GM19455 (cell line): ENCODE measurements around the gene PPHLN1.

Source experiments
- ATAC-seq: cut with Tn5 transposase; IDR thresholded peaks from one replicate; pipeline ENCODE4 v1.9.1; 2021; ENCODE audit not compliant: unreplicated experiment

PPHLN1 gene

DNA sequence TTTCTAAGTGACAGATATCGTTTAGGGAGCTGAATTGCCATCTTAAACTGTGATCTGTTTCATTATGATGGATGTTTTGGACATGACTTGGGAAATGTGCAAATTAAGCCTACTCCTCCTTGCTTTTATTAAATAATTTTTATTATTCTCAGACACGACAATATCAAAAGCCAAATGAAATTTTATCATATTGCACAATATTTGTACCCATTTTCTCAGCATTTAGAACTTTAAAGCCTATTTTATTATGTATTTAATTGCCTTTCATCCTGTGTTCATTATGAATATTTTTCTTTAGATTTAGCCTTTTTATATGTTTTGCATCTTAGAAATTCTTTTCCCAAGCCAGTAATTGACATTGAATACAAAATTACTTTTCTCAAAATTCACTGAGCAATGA is 102.9 kb downstream of the PPHLN1 start:
- no peak for ATAC-seq

DNA sequence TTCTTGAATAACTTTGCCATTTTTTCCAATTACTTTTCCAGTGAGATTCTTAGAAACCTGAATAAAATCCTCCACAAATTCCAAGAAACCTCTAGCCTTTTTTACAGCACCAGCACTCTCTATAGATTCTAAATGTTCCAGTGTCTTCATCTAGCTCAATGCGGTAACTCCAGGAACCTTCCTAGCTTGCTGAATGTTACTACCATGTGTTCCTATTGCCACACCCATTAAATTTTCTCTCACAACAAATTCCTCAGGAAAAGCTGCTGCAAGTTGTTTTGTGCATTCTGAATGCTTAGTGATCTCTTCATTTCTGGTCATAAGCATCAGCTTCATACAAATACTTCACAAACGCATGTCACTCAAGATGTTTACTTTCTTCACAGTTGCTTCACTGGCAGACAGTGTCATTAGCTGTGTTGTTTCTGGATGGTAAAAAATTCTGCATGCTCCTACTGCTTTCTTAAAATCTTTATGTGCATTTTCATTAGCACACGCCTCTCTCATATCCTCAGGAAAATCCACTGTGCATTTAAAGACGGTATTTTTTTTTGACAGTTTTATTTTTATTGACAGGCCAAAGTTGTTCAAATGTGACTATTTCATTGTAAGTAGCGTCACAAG is 106.7 kb downstream of the PPHLN1 start:
- ATAC-seq: no peak

DNA sequence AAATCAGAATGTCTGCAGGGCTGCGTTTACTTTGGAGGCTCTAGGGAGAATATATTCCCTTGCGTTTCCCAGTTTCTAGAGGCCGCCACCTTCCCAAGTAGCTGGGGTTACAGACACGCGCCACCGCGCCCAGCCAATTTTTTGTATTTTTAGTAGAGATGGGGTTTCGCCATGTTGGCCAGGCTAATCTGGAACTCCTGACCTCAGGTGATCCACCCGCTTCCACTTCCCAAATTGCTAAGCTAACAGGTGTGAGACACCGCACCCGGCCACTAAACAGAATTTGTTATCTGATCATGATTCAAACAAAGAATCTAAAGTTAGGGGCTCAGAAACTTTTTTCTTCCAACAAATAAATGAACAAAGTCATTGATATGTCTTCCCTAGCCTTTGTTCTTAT is 114.6 kb downstream of the PPHLN1 start:
- ATAC-seq: no peak

DNA sequence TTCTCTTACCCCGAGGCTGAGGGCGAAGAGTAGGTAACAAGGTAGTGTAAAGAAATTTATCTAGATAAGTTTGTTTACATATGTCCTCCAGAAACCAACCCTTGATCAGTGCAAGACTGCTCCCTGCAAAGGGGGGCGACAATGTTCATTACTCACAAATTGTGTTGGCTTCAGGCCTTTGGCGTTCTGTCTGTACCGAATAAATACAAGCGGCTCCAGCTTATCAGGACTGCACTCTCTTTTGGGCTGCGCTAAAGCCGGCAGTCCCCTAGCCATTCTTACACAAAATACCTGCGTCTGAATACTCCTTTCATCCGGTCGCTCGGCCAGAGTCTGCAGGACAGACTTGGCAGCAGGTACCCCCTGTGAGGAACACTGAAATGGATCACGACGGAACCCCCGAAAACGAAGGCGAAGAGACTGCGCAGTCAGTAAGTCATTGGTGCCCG is 116.4 kb downstream of the PPHLN1 start:
- no peak for ATAC-seq

DNA sequence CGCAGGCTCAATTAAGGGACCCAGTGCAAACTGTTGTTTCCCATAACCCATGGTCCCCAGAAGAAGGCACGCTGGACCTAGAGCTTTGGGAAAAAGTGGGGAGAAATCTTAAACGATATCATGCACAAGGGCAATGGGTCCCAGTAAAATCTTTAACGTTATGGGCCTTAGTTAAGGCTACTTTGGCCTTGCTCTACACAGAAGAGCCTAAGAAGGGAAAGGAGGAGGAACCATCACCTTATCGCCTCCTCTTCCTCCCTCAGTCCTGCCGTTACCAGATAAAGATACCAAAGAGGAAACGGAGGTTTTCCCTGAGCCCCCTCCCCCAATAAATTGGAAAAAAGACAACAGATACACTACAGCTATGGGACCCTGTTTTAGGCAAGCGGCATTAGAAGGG is 116.9 kb downstream of the PPHLN1 start:
- ATAC-seq: no peak

DNA sequence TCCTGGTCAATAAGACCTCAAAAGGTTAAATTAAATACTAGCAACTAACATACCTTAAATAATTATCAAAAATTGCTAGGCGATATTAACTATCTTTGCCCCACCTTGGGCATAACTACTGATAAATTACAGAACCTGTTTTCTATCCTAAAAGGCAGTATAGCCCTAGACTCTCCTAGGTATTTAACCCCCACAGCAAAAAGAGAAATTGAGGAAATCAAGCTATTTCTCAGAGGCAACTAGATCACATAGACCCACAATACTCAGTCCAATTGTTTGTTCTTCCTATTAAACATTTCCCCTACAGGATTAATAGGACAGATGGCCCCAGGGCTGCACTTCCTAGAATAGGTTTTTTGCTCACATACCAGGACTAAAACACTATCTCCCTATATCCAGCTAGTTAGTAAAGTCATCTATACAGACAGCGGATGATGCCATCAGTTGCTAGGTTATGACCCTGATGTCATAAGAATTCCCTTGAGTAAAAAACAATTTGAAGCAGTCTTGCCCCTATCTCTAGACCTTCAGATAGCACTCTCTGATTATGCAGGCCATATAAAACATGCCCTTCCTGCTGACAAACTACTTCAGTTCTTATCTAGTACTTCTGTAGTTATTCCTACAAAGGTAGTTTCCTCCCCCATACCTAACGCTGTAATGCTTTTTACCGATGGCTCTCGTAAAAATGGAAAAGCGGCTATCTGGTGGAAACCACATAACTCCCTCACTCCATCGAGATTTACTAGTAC is 118.4 kb downstream of the PPHLN1 start:
- ATAC-seq: no peak

DNA sequence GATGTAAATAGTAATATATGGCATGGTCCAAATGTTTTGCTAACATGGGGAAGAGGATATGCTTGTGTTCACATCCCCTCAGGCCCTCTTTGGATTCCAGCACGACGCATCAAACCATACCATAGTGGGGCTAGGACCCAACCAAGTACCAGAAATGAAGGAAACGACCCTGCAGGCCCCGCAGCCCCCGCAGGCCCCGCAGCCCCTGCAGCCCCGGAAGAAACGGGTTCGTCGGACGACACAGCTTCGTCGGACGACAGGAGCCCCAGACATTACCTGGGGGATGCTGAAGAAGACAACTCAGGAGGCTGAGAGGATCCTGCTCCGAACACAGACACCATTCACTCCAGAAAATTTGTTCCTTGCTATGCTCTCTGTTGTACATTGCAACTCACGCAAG is 119.9 kb downstream of the PPHLN1 start:
- no peak for ATAC-seq

DNA sequence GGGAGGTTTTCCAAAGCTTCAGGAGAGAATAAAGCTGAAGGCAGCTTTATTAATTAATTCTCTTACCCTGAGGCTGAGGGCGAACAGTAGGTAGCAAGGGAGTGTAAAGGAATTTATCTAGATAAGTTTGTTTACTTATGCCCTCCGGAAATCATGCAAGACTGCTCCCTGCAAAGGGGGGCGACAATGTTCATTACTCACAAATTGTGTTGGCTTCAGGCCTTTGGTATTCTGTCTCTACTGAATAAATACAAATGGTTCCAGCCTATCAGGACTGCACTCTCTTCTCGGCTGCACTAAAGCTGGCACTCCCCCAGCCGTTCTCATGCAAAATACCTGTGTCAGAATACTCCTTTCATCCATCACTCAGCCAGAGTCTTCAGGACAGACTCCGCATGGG is 120.8 kb downstream of the PPHLN1 start:
- ATAC-seq: no peak

DNA sequence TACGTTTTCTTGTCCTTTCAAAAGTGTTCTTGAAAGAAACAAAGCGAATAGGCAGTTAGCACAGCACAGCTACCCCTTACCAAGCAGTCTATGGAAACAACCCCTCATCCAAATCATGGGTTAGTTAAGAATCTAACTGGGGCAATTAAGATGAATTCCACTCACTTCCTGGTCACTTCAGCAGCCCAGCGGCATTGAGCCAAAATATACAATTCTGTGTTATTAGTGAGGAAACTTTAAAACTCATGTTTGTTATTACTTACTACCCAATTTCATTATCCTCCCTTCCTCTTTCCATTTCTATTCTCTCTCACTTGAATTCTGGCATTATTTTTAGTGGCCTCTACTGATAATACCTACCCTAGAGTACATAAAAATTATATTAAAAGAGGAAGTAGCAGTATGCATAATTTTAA is 121.4 kb downstream of the PPHLN1 start:
- ATAC-seq: no peak

DNA sequence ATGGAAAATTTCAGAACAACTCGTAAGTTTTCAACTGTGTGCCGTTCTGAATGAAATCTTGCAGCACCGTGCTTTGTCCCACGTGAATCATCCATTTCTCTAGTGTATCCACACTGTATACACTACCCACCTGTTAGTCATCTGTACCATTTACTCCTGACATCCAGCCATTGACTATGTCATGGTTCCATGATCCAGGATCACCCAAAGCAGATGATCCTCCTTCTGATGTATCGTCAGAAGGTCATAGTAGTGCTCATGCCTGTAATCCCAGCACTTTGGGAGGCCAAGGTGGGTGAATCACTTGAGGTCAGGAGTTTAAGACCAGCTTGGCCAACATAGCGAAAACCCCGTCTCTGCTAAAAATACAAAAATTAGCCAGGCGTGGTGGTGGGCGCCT is 122.9 kb downstream of the PPHLN1 start:
- no peak for ATAC-seq

DNA sequence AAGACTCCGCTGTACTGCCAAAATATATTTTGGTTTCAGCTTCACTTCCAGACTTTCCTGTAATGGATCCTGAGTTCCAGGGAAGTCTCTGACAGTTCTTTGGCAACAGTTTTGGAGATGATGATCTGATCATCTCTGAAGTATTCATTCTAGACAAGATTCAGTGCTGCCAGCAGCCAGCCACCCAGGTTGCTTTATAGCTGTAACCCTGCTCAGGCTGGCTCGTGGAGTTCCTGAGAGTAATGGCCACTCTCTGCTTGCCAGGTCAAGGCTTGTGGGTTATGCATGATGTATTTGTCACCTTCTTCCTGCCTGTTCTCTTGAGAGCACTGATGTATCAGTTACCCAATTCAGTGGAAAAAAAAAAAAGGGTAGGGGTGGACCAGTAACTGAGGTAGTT is 124.3 kb downstream of the PPHLN1 start:
- ATAC-seq: no peak

DNA sequence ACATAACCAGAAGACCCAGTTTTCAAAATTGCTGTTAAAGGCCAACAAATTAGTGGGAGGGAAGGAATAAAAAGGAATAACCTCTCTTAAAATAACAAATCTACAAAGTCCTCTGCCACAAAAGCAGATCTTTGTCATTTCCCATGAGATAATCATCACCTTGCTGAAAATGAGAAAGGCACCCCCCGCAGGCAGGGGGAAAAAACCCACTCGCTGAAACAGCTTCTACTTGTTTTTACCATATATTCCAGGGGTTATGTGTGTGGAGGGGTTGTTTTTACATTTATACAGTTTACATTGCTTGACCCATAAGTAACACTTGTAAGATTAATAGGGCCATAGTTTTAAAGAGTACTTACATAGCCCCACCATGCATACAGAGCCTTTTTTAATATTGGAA is 132.6 kb downstream of the PPHLN1 start:
- no peak for ATAC-seq

DNA sequence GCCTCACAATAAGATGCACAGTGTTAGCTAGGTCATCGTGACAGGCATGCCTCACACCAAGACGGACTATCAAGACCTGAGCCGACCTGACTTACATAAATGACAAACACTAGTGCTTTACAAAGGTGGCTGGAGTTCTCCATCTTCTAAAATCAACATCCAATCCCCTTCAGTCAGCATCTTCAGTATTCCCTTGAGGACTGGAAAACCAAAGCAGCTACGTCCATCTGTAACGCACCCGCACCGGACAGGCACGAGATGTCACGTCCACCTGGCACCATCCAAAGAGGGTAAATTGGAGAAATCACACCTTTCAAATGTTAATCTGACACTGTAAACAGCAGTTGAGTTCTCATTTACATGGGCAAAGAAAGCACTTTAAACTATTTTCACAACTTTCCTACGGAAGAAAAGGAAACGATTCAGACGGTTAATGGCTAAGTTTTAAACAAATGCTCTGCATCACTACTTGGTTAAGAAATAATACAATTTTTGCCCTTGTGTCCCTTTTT is 133.4 kb downstream of the PPHLN1 start:
- ATAC-seq: no peak

DNA sequence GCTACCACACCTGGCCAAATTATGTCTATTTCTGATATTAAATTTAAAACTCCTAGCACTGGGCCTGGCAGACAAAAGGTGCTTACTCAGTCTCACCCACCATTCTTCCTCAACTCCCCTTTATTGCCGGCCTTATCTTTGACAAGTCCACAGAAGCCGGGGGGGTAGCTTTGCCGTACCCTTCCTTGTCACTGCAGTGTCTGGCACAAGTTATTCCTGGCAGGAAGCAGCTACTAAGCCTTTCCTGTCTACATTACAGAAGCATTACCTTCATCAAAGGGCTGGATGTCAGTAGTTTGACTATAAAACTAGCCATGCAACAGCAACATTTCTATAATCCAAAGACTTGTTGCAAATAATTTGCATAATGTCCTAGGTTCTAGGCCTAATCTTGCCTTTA is 136.5 kb downstream of the PPHLN1 start:
- no peak for ATAC-seq

DNA sequence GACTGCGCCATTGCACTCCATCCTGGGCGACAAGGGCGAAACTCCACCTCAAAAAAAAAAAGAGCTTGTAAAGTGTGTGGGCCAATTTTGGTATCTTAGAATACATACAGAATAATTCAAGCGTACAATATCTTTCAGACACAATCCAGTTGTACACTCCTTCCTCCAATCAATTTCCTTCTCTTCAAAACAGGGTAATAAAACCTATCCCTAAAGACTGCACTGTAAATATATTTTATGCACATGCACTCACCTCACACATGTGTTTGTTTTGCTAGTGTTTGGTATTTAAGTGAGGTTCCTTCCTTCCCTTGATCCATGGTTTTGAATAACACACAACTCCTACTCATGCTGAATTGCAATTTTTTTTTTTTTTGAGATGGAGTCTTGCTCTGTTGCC is 137.7 kb downstream of the PPHLN1 start:
- no peak for ATAC-seq

DNA sequence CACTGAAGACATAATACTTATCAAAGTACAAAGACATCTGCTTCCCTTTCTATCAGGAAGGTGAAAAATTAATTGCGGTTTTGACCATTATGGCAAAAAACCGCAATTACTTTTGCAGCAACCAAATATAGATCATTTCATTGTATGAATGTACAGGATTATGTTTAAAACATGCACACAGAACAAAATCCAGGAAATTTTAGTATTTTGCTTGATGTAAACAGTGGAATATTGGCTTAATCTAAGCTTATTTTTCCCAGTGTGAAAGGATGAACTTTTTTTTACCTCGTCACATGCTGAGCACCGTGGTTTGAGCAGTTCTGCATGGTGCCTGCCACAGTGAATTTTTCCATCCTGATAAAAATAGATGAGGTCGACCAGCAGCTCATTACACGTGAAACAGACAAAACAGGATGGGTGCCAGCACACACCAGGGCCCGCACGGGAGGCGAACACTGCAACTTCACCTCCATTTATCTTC is 142.4 kb downstream of the PPHLN1 start:
- ATAC-seq: no peak

DNA sequence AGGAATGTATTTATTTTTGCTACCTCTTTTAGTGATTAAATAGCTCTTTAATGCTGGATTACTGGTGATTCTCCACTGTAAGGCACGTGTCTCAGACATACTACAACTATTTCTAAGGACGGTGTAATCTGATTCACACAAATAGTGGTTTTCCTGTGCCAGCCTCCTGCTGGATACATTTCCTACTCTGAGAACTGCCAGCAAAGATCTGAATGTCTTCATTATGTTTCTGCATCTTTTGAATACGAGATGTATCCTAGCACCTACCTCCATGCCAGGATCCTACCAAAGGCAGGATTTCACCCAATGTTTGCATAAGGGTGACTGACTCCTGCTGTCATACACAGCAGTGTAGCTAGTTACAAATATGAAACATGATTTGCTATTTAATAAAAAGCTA is 143.0 kb downstream of the PPHLN1 start:
- ATAC-seq: peak; percentile 39

DNA sequence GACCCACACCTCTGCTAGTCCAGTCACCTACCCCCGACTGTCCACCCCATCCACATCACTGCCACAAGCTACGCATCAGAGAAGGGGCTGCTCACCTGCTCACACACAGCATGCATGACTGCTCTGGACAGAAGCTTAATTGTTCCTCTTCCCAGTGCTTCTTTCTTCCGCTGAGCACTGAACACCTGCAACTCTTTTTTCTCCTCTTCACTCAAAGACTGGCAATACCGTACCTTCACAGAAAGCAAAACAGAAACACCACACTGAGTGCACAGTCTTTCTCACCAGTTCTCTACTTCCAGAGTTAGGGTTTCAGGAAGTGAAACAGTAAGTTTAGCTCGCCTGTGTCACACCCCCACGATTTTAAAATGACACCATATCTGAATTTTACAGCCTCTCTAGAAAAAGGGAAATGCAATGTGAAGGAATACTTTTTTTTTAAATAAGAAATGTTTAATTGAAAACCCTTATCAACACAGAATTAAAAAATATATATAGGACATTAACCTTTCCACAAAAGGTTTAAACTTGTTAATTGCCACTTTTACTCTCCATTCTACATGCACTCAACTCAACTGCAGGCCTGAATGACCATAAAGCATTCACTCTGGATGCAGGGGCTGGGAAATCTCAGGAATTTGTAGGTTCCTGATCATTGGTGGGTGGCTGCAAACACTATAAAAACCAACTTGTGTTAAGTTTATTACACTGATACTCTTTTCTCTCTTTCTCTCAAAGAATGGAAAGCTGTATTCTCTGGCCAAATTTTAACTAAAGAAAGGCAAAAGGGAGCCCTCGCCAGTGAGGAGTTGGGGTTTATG is 143.6 kb downstream of the PPHLN1 start:
- ATAC-seq: peak; percentile 97

DNA sequence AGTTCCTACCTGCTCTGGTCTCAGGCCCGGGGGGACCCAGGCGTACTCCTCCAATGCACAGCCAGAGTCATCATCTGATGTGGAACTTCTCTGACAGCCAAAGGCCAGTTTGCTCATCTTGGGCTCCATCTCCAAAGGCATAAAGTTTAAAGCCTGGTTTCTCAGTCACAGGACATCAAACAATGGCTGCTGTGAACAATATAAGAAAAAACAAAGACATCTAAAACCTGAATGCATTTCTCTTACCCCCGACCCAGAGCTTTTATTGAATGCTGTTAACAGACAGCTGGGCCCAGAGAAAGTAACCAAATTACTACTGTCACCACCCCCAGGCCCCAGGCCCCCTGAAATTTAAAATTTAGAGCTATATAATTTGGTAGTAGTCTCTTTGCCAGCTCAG is 146.4 kb downstream of the PPHLN1 start:
- ATAC-seq: no peak

DNA sequence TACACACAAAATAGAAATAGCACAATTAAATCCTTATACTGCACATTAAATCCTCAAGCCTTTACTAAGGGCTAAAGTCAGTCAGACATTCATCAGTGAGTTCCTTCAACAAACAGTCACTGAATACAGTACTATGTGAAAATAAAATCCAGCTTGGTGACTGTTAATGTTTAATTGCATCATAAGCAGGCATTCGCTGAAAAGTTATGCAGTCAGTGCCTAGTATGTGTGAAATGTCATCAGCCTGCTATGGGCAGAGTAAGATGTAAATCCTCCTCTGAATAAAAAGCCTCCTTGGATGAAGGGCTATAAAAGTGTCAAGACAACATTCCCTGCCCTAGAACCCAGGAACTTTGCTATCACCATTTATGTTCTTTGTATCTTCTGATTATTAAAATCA is 147.2 kb downstream of the PPHLN1 start:
- ATAC-seq: no peak

DNA sequence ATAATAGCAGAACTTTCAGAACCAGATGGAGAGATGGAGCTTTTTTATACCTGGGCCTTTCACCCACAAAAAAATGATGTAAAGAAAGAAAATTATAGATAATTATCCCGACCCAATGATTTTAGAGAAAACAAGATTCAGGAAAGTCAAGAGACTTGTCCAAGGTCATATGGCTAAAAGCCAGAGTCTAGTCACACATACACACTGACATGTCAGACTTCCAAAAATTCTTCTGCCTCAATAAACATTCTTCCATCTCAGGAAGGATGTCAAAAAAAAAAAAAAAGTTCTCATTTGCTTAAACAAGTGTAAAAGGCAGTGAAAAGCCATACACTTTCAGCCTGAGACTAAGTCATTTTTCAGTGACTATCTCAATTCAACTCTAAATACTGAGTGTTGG is 147.6 kb downstream of the PPHLN1 start:
- no peak for ATAC-seq

DNA sequence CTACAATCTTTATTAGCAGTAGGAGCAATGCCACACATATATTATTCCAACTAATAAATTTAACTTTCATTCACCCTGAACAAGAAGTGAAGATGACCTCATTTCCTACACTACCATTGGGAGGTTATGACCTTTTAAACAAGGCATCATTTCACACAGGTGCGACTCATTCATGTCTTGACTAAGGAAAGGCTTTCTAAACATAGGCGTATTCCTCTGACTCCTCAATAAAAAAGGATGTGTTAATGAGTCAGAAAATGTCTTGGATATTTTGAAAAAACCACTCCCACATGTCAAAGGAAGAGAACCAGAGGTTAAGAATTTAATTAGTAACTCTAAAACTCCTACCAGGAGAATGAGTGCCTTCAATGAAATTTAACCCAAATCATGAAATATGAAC is 148.4 kb downstream of the PPHLN1 start:
- ATAC-seq: no peak
